GM19099 (cell line): ENCODE data around the gene ESR2.

ENCODE experiments used
- POLR2A ChIP-seq: IDR thresholded peaks from 3 replicates; pipeline ENCODE4 v1.6.1; 2011; ENCODE audit warnings: low read depth; ENCODE audit not compliant: insufficient read length; ENCODE audit errors: extremely low read depth

The ESR2 gene

GRCh38 chr14:64061706-64062105, 232.5 kb downstream of the ESR2 start:
- no peak for TF ChIP-seq POLR2A

GRCh38 chr14:64061115-64061514, 233.1 kb downstream of the ESR2 start:
- TF ChIP-seq POLR2A: no peak

- TF ChIP-seq POLR2A: no peak
Measured at GRCh38 chr14:64060648-64061096, 233.5 kb downstream of the ESR2 start.

GRCh38 chr14:64060199-64060545, 234.0 kb downstream of the ESR2 start:
- TF ChIP-seq POLR2A: no peak

- TF ChIP-seq POLR2A: no peak
Measured at GRCh38 chr14:64059454-64060198, 234.5 kb downstream of the ESR2 start.

GRCh38 chr14:64053694-64054669, 240.2 kb downstream of the ESR2 start:
- no peak for TF ChIP-seq POLR2A

GRCh38 chr14:64049616-64050381, 244.4 kb downstream of the ESR2 start:
- no peak for TF ChIP-seq POLR2A

- TF ChIP-seq POLR2A: no peak
Measured at GRCh38 chr14:64045091-64045490, 249.1 kb downstream of the ESR2 start.

- TF ChIP-seq POLR2A: no peak
Measured at GRCh38 chr14:64040044-64040443, 254.1 kb downstream of the ESR2 start.

GRCh38 chr14:64038841-64039542, 255.2 kb downstream of the ESR2 start:
- no peak for TF ChIP-seq POLR2A

GRCh38 chr14:64035143-64035542, 259.0 kb downstream of the ESR2 start:
- TF ChIP-seq POLR2A: no peak
